ENCODE measurements around the gene LRP8. TPM values are rescaled to one million over a fixed set of nuclear protein-coding genes. Genes with fewer than 3 reads are reported as not detected.

The LRP8 gene
- total and polyA plus RNA-seq, 2 experiments from 2014 or later: 27.8 to 71.1 TPM

DNA sequence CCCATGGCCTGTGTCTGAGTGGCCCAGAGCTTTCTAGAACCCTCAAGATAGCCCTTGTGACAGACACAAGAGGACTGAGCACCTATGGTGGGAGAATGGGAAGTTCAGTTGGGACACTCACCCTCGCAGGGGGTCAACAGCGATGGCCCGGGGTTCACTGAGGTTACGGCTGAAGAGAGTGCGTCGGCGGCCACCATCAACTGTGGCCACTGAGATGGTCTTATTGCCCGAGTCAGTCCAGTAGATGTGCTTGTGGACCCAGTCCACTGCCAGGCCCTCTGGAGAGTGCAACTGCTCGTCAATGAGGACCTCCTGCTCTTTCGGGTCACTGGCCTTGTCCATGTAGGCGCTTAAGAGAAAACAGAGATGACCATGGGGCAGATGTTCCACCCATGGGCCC lies 63.8 kb downstream of the LRP8 start (continued):
- TF ChIP-seq EZH2phosphoT487 (IDR thresholded peaks at IDR 0.05; ENCODE audit: unreplicated experiment): no peak
- TF ChIP-seq POLR2AphosphoS5 (IDR thresholded peaks at IDR 0.05; ENCODE audit: low read depth): no peak
- TF ChIP-seq, protein P1, sequence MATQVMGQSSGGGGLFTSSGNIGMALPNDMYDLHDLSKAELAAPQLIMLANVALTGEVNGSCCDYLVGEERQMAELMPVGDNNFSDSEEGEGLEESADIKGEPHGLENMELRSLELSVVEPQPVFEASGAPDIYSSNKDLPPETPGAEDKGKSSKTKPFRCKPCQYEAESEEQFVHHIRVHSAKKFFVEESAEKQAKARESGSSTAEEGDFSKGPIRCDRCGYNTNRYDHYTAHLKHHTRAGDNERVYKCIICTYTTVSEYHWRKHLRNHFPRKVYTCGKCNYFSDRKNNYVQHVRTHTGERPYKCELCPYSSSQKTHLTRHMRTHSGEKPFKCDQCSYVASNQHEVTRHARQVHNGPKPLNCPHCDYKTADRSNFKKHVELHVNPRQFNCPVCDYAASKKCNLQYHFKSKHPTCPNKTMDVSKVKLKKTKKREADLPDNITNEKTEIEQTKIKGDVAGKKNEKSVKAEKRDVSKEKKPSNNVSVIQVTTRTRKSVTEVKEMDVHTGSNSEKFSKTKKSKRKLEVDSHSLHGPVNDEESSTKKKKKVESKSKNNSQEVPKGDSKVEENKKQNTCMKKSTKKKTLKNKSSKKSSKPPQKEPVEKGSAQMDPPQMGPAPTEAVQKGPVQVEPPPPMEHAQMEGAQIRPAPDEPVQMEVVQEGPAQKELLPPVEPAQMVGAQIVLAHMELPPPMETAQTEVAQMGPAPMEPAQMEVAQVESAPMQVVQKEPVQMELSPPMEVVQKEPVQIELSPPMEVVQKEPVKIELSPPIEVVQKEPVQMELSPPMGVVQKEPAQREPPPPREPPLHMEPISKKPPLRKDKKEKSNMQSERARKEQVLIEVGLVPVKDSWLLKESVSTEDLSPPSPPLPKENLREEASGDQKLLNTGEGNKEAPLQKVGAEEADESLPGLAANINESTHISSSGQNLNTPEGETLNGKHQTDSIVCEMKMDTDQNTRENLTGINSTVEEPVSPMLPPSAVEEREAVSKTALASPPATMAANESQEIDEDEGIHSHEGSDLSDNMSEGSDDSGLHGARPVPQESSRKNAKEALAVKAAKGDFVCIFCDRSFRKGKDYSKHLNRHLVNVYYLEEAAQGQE (IDR thresholded peaks at IDR 0.05; ENCODE audit: unreplicated experiment): no peak
- TF ChIP-seq, protein P2, sequence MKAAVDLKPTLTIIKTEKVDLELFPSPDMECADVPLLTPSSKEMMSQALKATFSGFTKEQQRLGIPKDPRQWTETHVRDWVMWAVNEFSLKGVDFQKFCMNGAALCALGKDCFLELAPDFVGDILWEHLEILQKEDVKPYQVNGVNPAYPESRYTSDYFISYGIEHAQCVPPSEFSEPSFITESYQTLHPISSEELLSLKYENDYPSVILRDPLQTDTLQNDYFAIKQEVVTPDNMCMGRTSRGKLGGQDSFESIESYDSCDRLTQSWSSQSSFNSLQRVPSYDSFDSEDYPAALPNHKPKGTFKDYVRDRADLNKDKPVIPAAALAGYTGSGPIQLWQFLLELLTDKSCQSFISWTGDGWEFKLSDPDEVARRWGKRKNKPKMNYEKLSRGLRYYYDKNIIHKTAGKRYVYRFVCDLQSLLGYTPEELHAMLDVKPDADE (IDR thresholded peaks at IDR 0.05): no peak

DNA sequence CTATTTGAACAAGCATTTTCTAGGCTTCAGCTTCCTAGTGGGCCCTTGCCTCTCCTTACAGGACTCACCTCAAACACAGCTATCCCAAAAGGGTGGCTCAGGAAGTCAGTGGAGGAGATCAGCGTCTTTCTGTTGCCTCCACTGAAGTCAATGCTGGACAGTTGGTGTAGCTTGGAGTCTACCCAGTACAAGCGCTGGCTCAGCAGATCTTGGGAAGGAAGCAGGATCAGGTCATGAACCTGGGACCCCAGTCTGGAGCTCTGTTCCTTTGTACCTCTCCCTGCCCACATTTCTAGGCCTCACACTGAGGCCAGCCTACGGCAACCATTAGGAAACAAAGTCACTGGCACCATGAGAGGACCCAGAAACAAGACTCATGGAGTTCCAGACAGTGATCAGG lies 65.9 kb downstream of the LRP8 start:
- H3K27me3 Mint-ChIP-seq (ENCODE audit: insufficient read depth, low read depth, poor library complexity): peaks cover 6% of the 10 kb centered on the region
- no peaks in the 10 kb centered on the region for H3K9me3 Mint-ChIP-seq
- ATAC-seq: no peak
- H3K4me2 ChIP-seq: no peak overlapping the region
- no peak overlapping the region for H2AFZ ChIP-seq
- H3K4me3 ChIP-seq: no peak overlapping the region
- DNase-seq (ENCODE audit: low spot score): no peak
- no peaks in the 10 kb centered on the region for H3K9me2 ChIP-seq (ENCODE audit: insufficient read depth)
- no peaks in the 10 kb centered on the region for H3K79me2 ChIP-seq (replicated peaks; ENCODE audit: insufficient read depth)
- no peak overlapping the region for H3K27ac ChIP-seq (ENCODE audit: low read depth)
- no peaks in the 10 kb centered on the region for H3K4me1 Mint-ChIP-seq
- H3F3A ChIP-seq (replicated peaks; ENCODE audit: low read depth): peaks cover 3% of the 10 kb centered on the region; the same call in 1 of the 2 replicates
- H3K4me3 Mint-ChIP-seq: no peak overlapping the region
- no peaks in the 10 kb centered on the region for H3K4me1 ChIP-seq (ENCODE audit: insufficient read depth)
- peaks cover 68% of the 10 kb centered on the region for H3K36me3 ChIP-seq (ENCODE audit: insufficient read depth)
- TF ChIP-seq EZH2 (IDR thresholded peaks at IDR 0.05; ENCODE audit: low read depth, unreplicated experiment) (no peak), CREB1 (CRISPR knock-in tag; IDR thresholded peaks at IDR 0.05; ENCODE audit: low read depth) (no peak)
- TF ChIP-seq, protein P3, sequence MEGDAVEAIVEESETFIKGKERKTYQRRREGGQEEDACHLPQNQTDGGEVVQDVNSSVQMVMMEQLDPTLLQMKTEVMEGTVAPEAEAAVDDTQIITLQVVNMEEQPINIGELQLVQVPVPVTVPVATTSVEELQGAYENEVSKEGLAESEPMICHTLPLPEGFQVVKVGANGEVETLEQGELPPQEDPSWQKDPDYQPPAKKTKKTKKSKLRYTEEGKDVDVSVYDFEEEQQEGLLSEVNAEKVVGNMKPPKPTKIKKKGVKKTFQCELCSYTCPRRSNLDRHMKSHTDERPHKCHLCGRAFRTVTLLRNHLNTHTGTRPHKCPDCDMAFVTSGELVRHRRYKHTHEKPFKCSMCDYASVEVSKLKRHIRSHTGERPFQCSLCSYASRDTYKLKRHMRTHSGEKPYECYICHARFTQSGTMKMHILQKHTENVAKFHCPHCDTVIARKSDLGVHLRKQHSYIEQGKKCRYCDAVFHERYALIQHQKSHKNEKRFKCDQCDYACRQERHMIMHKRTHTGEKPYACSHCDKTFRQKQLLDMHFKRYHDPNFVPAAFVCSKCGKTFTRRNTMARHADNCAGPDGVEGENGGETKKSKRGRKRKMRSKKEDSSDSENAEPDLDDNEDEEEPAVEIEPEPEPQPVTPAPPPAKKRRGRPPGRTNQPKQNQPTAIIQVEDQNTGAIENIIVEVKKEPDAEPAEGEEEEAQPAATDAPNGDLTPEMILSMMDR (conservative IDR thresholded peaks at IDR 0.05; ENCODE audit: low read depth in 2 of 2): no peak
- TF ChIP-seq, protein P1 (IDR thresholded peaks at IDR 0.05; ENCODE audit: unreplicated experiment): no peak
- H4K20me1 ChIP-seq (replicated peaks; ENCODE audit: insufficient read depth): peaks cover 6% of the 10 kb centered on the region; the same call in 1 of the 2 replicates
- no peak overlapping the region for H3K27ac Mint-ChIP-seq
- no peaks in the 10 kb centered on the region for H3K27me3 ChIP-seq (ENCODE audit: insufficient read depth)
- H3K36me3 Mint-ChIP-seq (ENCODE audit: low read depth): peaks cover 100% of the 10 kb centered on the region
